Esophagus muscularis mucosa (tissue), 4 donors: ENCODE data around the gene SIX2. TPM values are rescaled to one million over a fixed set of nuclear protein-coding genes. Genes with fewer than 3 reads are reported as not detected.

Experiments
- DNase-seq: peaks from one replicate; pipeline ENCODE4 v3.0.0-alpha.2; 2017; ENCODE audit errors: extremely low spot score
- H3K27ac ChIP-seq, 4 donors: fragments of 200-600 bp; sonication (generic); replicated peaks in 1 of 4; 1 replicate in 3 of 4; 2 replicates in 1 of 4; pipeline ENCODE4 v1.5.1; 2016 to 2019; ENCODE audit warnings: mild to moderate bottlenecking in 1 of 4
- H3K27me3 ChIP-seq, 4 donors: fragments of 200-600 bp; sonication (generic); one replicate each; pipeline versions ENCODE4 v1.5.1 to v1.6.0; 2016 to 2019
- H3K36me3 ChIP-seq, 4 donors: fragments of 200-600 bp; sonication (generic); one replicate each; pipeline ENCODE4 v1.5.1; 2016 to 2019
- H3K4me1 ChIP-seq, 4 donors: fragments of 200-600 bp; sonication (generic); one replicate each; pipeline ENCODE4 v1.5.1; 2016 to 2019
- H3K4me3 ChIP-seq, 4 donors: fragments of 200-600 bp; sonication (generic); 1 replicate in 2 of 4; 2 replicates in 2 of 4; pipeline ENCODE4 v1.5.1; 2016 to 2019; ENCODE audit warnings: mild to moderate bottlenecking in 4 of 4, moderate library complexity in 1 of 4
- H3K9me3 ChIP-seq, 4 donors: fragments of 200-600 bp; sonication (generic); 1 replicate in 3 of 4; 2 replicates in 1 of 4; pipeline ENCODE4 v1.5.1; 2016 to 2019
- EP300 ChIP-seq: sonication (generic); formaldehyde crosslinking; IDR thresholded peaks from one replicate; pipeline ENCODE4 v1.6.1; 2017; ENCODE audit warnings: antibody characterized with exemption
- POLR2A ChIP-seq: fragments of 450-650 bp; IDR thresholded peaks from one replicate; pipeline ENCODE4 v1.6.1; 2017; ENCODE audit warnings: antibody characterized with exemption, moderate library complexity, mild to moderate bottlenecking, low read depth
- POLR2AphosphoS5 ChIP-seq, 2 donors: sonication (generic); formaldehyde crosslinking; IDR thresholded peaks; one replicate each; pipeline ENCODE4 v1.6.1; 2017; ENCODE audit warnings: antibody characterized with exemption in 2 of 2
- WGBS: methylation state at CpG from one replicate; pipeline ENCODE4 v1.1.5; 2018; 5-methylcytosine and 5-hydroxymethylcytosine counted together
- intact Hi-C: fragments of 100-400 bp; cut with DNase I; formaldehyde crosslinking; loops from one replicate; pipeline ENCODE4 v1.15.1; 2023
- total RNA-seq, 4 donors: library from RNA; depleted of rRNA; stranded (reverse); fragments of >200 nt; gene quantifications; one replicate each; pipeline versions ENCODE4 v1.1.0 to v1.2.1, GENCODE V29; 2016
- TF ChIP-seq, protein P1 (sequence below), 3 experiments: fragments of 200-600 bp in 2 of 3; fragments of 450-650 bp in 1 of 3; sonication (generic) in 2 of 3; IDR thresholded peaks; one replicate each; pipeline ENCODE4 v1.5.1; 2017 to 2019; ENCODE audit warnings: antibody characterized with exemption in 3 of 3, mild to moderate bottlenecking in 2 of 3, moderate library complexity in 1 of 3

Gene SIX2
- total RNA-seq, 4 donors from 2014 or later: under 0.01 to 1.9 (median 1.5) TPM

DNA sequence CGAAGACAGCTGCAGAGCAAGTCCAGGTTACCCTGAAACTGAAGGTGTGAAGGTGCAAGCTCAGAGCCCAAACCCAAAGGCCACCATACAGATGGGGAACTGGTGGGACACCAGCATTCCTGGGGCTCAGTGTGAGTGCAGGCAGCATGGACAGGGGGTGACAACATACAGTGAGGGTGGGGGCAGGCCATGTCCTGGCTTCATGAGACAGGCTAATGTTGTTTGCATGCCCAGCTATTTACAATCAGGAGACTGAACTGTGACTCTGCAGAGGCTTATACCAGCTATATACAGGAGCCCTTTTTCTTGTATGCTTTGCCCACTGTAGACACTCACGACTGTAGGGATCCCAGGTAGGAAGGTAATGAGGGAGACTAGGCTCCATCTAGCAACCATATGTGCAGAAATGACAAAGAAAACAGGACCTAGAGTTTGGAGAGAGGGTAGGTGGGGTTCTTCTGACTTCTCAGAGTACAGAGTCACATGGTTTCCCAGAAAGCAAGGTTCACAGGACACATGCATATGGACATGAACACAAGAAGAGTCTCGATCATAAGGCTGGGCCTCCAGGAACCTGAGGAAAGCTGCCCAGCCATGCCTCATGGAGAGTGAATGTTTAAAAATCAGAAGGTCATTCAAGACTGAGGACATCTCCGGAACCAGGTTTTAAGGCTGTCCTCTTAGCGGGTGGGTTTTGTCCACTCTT is 41.4 kb downstream of the SIX2 start:
- no peak for DNase-seq
- H3K36me3 ChIP-seq: no peaks in the 10 kb centered on the region
- H3K4me1 ChIP-seq: peaks cover 0 to 10% (median 0%) of the 10 kb centered on the region in 4 donors
- intact Hi-C loops: no loop called here
- peaks cover 0 to 29% (median 0%) of the 10 kb centered on the region in 4 donors for H3K27me3 ChIP-seq
- H3K4me3 ChIP-seq: no peak overlapping the region
- H3K27ac ChIP-seq: no peak overlapping the region
- no peaks in the 10 kb centered on the region for H3K9me3 ChIP-seq
- TF ChIP-seq, protein P1, sequence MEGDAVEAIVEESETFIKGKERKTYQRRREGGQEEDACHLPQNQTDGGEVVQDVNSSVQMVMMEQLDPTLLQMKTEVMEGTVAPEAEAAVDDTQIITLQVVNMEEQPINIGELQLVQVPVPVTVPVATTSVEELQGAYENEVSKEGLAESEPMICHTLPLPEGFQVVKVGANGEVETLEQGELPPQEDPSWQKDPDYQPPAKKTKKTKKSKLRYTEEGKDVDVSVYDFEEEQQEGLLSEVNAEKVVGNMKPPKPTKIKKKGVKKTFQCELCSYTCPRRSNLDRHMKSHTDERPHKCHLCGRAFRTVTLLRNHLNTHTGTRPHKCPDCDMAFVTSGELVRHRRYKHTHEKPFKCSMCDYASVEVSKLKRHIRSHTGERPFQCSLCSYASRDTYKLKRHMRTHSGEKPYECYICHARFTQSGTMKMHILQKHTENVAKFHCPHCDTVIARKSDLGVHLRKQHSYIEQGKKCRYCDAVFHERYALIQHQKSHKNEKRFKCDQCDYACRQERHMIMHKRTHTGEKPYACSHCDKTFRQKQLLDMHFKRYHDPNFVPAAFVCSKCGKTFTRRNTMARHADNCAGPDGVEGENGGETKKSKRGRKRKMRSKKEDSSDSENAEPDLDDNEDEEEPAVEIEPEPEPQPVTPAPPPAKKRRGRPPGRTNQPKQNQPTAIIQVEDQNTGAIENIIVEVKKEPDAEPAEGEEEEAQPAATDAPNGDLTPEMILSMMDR (IDR thresholded peaks at IDR 0.05): no peak
- TF ChIP-seq POLR2A (no peak), EP300 (no peak), POLR2AphosphoS5 (IDR thresholded peaks at IDR 0.05) (no peak)
- WGBS: 97% methylated on average over 5 of the region's 5 CpGs

DNA sequence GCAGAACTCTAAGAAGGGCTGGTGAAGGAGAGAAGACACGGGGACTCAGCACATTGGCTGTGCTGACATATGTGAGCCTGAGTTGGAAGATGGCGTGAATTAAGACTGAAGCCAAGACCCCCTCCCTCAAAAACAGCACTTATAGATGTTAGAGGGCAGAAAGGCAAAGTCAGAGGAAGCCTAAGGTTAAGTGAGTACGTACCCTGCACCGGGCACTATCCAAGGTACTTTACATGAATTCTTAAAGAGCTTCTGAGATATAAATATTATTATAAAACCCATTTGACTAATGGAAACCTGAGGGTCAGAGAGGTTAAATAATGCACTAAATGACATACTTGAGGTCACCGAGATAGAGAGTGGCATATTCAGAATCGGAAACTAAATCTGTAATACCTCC is 42.2 kb downstream of the SIX2 start:
- intact Hi-C loops: no loop called here
- WGBS: 73% methylated on average over 6 of the region's 6 CpGs
- TF ChIP-seq, protein P1 (IDR thresholded peaks at IDR 0.05): no peak
- no peak for TF ChIP-seq POLR2A
- no peak for TF ChIP-seq EP300
- TF ChIP-seq POLR2AphosphoS5 (IDR thresholded peaks at IDR 0.05): no peak

DNA sequence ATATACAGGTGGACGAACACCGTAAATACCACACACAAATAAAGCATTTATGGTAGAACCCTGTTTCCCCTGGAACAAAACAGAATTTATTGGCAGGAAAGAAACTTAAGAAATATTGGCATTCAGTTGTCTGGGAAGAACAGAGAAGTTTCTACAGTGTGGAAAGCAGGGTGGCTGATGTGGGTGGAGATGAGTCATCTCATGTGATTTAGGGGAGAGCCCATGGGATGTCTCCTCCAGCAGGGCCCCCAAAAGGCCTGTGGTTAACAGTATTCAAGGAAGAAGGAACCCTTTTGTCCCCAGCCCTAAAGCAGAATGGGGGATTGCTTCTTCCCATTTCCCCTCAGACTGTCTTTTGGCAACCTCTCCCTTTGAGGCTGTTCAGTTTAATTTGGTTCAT is 43.6 kb downstream of the SIX2 start:
- 93% methylated on average over 2 of the region's 2 CpGs for WGBS
- H3K36me3 ChIP-seq: no peaks in the 10 kb centered on the region
- no peaks in the 10 kb centered on the region for H3K9me3 ChIP-seq
- TF ChIP-seq, protein P1 (IDR thresholded peaks at IDR 0.05): no peak
- TF ChIP-seq POLR2AphosphoS5 (IDR thresholded peaks at IDR 0.05) (no peak), EP300 (no peak), POLR2A (no peak)
- H3K27ac ChIP-seq: no peak overlapping the region
- DNase-seq: no peak
- intact Hi-C loops: no loop called here
- H3K4me3 ChIP-seq: no peak overlapping the region
- H3K27me3 ChIP-seq: peaks cover 0 to 38% (median 0%) of the 10 kb centered on the region in 4 donors
- peaks cover 0 to 10% (median 0%) of the 10 kb centered on the region in 4 donors for H3K4me1 ChIP-seq

More for the DNA sequence above, 42.2 kb downstream of the SIX2 start:
- Histone ChIP-seq H3K27ac (no peak overlapping the region), H3K4me3 (no peak overlapping the region), H3K36me3 (no peaks in the 10 kb centered on the region), H3K4me1 (peaks cover 0 to 10% (median 0%) of the 10 kb centered on the region in 4 donors), H3K9me3 (no peaks in the 10 kb centered on the region), H3K27me3 (peaks cover 0 to 30% (median 0%) of the 10 kb centered on the region in 4 donors)
- DNase-seq: no peak

DNA sequence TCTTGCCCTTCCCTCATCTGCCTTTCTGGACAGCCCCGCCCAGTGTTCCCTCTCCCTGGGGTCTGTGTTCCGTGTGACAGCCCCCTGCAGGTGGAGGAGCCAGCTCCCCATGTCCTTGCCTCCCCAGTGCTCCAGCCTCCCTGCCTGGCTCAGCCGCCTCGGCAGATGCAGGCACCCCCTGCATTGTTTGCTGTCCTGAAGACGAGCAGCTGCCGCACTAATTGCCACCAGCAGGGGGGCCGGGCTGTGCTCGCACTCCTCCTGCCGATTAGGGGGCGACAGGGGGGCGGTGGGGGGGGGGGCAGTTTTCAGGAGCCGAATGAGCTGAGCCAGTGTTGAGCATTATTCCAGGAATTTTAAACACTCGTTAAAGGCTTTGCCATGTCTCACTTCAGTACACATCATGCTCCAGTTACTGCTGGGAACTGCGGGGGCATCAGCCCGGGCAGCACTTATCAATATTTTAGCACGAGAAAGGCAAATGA is 44.5 kb downstream of the SIX2 start:
- no peak for DNase-seq
- Histone ChIP-seq H3K9me3 (no peaks in the 10 kb centered on the region), H3K27me3 (peaks cover 0 to 38% (median 0%) of the 10 kb centered on the region in 4 donors), H3K4me1 (peaks cover 0 to 10% (median 0%) of the 10 kb centered on the region in 4 donors), H3K27ac (no peak overlapping the region), H3K4me3 (no peak overlapping the region), H3K36me3 (no peaks in the 10 kb centered on the region)
- WGBS: 58% methylated on average over 7 of the region's 16 CpGs
- intact Hi-C loops: no loop called here
- TF ChIP-seq POLR2AphosphoS5 (IDR thresholded peaks at IDR 0.05) (no peak), EP300 (no peak), POLR2A (no peak)
- TF ChIP-seq, protein P1 (IDR thresholded peaks at IDR 0.05): peak in 1 of 3 experiments; percentile 9
